CMK (cell line): ENCODE results near the gene INSM1.

Source experiments
- DNase-seq: peaks from one replicate; pipeline ENCODE4 v3.0.0-alpha.2; 2010; ENCODE audit warnings: low read depth

The INSM1 gene

GRCh38 chr20:20395087-20395486 lies 27.2 kb downstream of the INSM1 start:
- no peak for DNase-seq

DNA sequence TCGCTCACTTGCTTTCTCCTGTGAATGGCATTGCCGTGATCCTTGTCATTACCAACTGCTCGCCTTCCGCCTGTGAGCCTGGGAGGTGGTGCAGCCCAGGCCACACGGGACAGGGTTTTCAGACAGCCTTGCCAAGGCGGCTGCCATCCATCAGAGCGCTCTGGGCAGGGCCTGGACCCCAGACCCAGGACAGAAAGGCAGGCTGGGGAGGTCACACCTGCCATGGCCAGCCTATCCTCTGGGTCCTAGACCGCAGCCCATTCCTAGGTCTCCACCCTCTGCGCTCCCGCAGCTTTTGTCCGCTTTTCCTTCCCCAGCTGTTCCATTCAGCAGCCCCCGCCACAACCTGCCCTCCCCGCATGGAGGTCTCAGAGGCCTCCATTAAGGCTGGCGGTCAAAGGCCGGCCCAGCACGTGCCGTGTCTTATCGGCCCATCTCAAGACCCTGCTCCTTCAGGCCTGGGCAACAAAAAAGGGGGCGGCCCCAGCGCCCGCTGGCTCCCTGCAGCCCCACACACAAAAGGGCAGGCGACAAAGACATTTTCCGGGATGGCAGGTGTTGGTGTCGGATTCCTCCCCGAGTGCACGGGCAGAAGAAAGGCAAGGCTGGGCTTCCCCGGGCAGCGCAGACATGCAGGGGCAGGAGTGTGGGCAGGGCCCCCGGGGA lies 28.1 kb downstream of the INSM1 start:
- DNase-seq = no peak

DNA sequence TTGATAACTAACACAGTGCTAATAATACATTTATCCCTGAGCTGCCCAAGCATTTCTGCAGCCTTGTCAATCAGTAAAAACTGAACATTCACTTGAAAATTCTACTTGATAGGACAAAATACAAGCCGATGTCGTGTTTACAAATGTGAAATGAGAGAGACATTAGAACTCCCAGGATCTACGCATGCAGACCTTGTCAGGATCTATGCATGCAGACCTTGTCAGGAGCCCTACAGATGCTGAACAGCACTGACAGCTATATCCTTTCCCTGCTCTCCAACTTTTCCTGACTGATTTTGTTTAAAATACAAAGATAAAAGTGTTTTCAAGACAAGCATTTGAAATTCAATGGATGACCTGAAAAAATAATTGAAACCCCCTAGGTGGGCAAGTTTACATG lies 28.9 kb downstream of the INSM1 start:
- no peak for DNase-seq

DNA sequence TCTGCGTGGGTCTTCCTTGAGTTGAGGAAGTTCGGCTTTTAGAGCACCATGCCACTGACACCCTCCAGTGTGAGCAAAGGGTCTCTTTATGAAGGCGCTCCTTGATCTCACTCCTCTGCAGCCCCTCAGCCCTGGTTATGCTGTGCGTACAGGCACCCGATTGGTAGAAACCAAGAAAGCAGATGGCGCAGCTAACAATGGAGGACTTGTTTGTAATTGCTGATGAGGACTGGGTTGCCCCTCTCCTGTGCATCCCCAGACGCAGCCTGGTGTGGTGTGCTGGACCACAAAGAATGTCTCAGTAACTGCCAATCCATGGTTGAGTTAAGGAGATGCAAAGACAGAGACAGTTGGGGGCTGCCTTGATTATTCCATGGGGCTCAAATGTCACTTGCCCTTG lies 30.2 kb downstream of the INSM1 start:
- DNase-seq = no peak

DNA sequence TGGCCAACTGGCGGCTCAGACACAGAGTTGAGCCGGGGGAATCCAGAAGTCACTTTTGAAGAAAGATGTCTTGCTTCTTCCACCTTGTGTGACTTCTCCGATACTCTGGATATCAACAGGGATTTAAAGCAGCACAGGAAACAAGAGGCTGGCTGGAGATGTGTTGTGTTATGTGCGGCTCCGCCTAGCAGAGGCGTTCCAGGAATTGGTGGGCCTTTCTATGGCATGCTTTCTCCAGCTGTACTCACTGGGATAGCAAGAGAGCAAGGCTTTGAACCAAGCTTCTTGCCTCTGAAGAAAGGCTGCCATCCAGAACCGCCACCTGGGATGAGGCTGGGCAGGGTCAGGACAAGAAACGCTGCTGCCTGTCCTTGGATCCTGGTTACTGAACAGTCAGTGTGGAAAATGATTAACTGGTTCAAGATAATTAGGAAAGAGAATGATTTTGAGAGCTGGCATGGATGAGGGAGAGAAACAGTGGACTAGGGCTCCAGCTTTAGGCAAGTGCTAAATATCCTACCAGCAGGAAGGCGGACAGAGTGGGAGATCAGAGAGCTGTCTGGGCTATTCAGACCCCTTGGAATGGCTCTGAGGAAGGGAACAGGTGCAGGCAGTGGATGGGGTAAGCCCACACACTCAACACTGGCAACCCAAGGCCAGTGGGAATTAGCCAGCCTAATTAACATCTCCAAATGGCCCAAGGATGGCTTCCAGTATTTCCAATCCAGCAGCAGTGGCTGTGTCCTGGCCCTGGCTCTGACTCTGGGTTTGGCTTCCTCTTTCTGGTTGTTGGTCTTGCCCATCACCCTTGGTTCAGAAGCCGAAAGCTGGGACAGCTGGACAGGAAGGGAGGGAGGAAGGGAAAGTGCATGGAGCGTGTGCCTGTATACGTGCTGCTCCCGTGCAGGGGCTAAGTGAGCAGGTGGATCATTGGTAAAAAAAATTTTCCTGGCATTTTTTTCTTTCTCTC lies 31.9 kb downstream of the INSM1 start:
- no peak for DNase-seq

DNA sequence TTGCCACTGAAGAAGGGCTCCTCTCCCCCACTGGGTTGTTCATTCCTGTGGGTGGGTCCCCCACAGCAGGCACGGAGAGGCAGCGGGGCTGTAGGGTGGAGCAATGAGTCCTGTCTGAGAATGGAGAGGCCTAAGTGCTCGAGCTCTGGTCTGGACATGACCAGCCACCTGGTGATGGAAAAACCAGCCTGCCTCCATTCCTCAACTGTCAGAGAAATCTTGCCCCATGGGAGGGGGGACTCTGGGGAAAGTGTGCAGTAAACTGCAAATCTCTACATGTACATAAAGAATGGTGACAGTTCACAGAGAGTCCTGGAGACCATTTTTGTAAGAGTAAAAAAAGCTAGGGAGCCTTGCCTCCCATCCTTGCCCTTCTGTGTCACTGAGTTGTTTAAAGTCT lies 34.1 kb downstream of the INSM1 start:
- DNase-seq = no peak

- no peak for DNase-seq
These were observed 36.7 kb downstream of the INSM1 start for GRCh38 chr20:20404633-20405032.

DNA sequence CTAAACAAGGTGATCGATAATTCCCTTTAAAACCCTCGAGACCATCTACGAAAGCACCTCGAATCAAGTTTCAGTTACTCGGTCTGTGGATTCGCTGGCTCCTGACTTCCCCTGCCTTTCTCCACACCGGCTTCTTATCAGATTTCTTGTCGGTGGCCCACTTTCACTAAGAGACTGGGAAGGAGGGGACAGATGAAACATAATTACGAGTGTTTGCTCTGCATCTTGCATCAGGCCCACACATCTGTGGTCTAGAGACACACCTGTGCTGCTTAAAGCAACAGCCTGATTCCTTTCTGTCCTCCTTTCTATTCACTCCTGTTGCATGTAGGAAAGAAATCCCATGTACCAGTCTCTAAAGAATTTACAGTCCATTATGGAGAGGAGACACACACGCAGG lies 37.7 kb downstream of the INSM1 start:
- DNase-seq = no peak

- DNase-seq = no peak
These were observed 38.4 kb downstream of the INSM1 start for GRCh38 chr20:20406306-20406705.

GRCh38 chr20:20407891-20408805 lies 40.2 kb downstream of the INSM1 start:
- DNase-seq = no peak

GRCh38 chr20:20409331-20409730 lies 41.4 kb downstream of the INSM1 start:
- no peak for DNase-seq

GRCh38 chr20:20410678-20411077 lies 42.8 kb downstream of the INSM1 start:
- peak; percentile 27 for DNase-seq

GRCh38 chr20:20411402-20411801 lies 43.5 kb downstream of the INSM1 start:
- DNase-seq = no peak

- DNase-seq = no peak
These were observed 43.9 kb downstream of the INSM1 start for GRCh38 chr20:20411836-20412235.

DNA sequence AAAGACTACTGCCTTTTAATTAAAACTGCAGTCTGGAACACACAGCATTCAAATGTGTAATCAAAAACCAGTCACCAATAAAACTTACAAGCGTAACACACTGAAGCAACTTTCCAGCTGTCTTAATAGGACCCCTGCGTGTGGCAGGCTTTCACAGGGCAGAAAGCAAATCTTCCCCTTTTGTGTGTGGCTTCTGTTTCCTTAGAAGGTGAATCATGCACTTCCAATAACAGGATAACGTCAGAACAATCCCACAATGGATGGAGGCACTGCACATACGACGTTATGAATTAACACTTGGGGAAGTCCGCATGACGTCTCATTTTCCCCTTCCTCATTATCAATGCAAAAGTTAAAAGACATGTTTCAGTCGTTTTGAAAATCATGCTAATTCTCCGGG lies 44.8 kb downstream of the INSM1 start:
- DNase-seq = no peak

- no peak for DNase-seq
These were observed 45.9 kb downstream of the INSM1 start for GRCh38 chr20:20413810-20414281.

GRCh38 chr20:20414640-20415220 lies 46.8 kb downstream of the INSM1 start:
- no peak for DNase-seq

GRCh38 chr20:20415321-20415720 lies 47.4 kb downstream of the INSM1 start:
- no peak for DNase-seq

DNA sequence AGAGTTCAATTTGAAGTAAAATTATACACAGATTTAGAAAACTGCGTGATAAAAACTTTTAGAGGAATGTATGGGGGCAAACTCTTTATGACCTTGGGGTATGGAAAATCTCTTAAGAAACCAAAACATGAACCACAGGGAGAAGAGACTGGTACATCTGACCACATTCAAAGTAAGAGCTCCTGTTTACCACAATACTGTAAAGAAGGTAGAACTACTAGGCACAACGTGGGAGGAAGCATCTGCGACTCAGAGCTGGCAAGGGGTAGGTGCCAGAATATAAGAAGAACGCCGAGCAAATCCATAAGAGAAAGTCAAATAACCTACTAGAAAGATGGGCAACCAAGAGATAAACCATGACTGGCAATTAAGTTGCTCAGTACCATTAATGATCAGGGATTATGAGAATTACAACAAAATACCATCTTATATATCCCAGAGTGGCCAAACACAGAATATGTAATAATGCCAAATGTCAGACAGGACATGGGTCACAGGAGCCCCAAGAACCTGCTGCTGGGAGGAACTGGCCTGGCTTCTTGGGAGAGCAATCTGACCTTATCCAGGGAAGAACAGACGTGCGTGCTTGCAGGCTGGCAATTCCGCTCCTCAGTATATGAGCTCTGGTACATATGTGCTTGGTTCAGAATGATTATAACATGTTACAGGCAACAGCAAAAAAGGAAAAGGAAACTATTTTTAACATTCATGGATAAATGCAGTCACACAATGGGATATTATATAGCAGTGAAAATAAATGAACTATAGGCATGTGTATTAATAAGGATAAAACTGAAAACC lies 50.2 kb downstream of the INSM1 start:
- DNase-seq = no peak
